GM20431 (cell line): ENCODE data around the gene DROSHA.
"Not testable (repeated sequence)": the region's sequence is repeated elsewhere in the genome, so short reads cannot be mapped to it uniquely, and the experiment has no call there.

Source experiments
- in situ Hi-C: fragments of 300-500 bp; cut with MseI, MboI; formaldehyde crosslinking; loops from one replicate; pipeline ENCODE4 v1.15.0; 2020; ENCODE audit warnings: low sequenced_read_pairs; ENCODE audit not compliant: unreplicated experiment

DROSHA gene, protein sequence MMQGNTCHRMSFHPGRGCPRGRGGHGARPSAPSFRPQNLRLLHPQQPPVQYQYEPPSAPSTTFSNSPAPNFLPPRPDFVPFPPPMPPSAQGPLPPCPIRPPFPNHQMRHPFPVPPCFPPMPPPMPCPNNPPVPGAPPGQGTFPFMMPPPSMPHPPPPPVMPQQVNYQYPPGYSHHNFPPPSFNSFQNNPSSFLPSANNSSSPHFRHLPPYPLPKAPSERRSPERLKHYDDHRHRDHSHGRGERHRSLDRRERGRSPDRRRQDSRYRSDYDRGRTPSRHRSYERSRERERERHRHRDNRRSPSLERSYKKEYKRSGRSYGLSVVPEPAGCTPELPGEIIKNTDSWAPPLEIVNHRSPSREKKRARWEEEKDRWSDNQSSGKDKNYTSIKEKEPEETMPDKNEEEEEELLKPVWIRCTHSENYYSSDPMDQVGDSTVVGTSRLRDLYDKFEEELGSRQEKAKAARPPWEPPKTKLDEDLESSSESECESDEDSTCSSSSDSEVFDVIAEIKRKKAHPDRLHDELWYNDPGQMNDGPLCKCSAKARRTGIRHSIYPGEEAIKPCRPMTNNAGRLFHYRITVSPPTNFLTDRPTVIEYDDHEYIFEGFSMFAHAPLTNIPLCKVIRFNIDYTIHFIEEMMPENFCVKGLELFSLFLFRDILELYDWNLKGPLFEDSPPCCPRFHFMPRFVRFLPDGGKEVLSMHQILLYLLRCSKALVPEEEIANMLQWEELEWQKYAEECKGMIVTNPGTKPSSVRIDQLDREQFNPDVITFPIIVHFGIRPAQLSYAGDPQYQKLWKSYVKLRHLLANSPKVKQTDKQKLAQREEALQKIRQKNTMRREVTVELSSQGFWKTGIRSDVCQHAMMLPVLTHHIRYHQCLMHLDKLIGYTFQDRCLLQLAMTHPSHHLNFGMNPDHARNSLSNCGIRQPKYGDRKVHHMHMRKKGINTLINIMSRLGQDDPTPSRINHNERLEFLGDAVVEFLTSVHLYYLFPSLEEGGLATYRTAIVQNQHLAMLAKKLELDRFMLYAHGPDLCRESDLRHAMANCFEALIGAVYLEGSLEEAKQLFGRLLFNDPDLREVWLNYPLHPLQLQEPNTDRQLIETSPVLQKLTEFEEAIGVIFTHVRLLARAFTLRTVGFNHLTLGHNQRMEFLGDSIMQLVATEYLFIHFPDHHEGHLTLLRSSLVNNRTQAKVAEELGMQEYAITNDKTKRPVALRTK (N-terminal part only)

DNA sequence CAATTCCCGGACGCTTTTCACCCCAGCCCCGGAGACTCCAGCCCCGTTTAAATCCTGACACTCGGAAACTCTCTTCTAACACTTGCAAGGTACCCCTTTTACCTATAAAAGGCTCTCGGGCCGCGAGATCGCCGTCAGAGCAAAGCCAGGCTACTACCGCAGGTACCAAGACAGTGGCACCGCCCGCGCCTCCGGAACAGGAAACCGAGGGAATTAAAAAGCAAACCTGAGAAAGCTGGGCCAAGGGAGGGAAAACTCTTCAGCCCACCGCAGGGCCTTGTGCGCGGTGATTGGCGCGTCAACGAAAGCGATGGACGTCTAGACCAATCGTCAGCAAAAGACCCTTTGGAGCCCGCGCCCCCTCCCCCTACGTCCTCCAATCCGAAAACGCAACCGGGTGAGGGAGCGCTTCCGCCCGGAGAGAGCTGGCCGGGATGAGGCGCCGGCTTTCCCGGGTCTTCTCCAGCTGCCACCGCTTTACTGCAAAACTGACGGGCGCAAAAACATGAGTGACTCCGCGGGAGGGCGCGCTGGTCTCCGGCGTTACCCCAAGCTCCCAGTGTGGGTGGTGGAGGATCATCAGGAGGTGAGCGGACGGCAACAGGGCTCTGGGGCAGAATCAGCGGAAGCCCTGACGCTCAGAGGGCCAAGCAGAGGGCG, at the start of gene DROSHA, which contains the start of gene C5orf22:
Gene DROSHA, minus strand, starts transcription at position 206 of the 660 bp plus-strand sequence. CDS start 3,034 bp downstream, outside the sequence.
Gene C5orf22, plus strand, starts transcription at position 414 of the 660 bp plus-strand sequence. Its CDS starts 92 bp downstream, at position 506.
- in situ Hi-C loops: no loop called here

DNA sequence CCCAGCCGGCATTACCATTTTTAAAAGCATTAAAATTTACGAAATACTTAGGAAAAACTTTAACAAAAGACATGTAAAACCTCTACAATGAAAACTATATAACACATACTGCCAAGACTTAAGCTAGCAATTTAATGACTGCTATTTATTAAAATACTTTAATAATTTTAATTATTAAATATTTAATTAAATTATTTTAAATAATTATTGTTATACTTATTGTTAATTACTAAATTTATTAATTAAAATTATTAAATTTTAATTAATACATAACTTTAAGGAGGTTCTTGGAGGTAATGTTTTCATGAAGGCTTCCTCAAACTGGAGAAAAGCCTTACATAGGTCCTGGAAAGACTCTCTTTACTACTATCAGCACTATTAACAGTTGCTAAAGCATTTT, 47.7 kb upstream of the DROSHA start:
- in situ Hi-C loops: loop anchor here (25.0 kb wide), 2 partner anchors 233 to 508 kb away; no protein-coding TSS in a partner anchor

DNA sequence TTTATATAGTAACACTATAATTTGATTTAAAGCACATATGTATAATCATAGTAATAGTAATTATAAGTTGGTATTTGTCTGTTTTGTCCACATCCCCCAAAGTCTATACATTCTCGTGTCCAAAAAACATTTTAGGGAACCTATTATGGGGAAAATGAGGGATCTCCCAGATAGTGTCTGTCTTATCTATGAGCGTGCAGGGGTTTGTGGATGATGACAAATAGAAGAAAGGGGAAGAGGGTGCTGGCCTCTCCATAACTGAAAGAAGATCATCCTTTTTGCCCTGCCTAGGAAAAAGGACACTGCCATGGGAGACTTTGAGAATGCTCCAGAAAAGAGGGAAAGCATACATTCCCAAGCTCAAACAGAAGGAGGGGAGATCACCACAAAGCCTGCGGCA, 45.5 kb upstream of the DROSHA start:
- in situ Hi-C loops: loop anchor here (25.0 kb wide), 2 partner anchors 235 to 510 kb away; no protein-coding TSS in a partner anchor

DNA sequence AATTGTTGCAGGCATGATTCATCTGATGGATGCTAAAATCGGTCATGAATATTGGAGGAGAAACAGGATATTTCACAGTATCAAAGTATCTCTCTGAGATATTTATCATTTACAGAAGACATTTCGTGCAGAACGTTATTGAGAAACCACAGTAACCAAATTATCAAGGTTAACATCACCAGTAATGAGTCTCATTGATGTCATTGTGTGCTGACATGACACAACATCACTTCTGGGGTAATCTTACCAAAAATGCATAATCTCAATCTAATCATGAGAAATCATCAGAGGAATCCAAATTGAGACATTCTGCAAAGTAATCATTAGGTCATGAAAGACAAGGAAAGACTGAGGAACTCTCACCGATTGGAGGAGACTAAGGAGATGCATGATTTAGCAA, 42.9 kb upstream of the DROSHA start:
- in situ Hi-C loops: loop anchor here (25.0 kb wide), 2 partner anchors 238 to 513 kb away; no protein-coding TSS in a partner anchor

DNA sequence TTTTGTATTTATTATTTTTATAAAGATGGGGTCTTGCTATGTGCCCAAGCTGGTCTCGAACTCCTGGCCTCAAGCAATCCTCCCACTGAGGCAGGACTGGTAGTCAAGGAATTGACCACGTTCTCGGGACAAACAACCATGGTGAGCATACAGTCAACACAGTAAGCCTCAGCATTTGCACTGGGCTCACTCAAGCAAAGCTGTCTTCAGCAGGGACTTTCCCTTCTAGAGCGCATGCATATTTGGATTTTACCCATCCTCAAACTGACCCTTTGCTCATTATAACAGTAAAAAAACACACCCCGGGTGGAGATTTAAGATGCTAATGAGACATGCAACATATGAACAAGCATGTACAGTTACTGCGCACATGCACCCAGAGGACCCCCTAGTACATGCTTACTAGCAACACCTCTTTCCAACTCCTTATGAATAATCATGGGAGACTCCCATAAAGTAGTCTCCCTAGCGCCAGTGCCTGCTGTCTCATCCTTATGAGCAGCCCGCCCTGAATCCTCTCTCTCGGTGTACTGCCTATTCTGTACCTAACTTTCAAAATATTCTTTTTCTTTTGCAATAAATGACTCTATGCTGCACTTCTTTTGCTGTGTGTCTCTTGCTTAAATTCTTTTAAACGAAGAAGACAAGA, 41.7 kb upstream of the DROSHA start:
- in situ Hi-C loops: no loop called here

DNA sequence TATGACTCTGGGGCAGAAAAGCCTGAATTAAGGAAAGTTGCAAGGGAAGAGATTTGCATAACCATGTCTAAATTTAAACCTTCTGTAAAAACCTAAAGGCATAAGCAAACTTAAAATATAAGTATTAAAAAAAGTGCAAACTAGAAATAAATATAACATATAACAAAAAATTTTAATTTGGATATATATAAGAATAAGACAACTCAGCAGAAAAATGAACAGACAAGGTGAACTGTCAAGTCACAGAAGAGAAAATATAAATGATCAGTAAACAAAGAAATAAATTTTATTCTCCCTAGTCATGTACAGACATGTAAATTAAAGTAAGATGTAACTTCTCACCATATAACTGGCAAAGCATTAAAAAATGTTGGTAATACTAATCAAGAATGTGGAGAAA, 37.2 kb upstream of the DROSHA start:
- in situ Hi-C loops: no loop called here

DNA sequence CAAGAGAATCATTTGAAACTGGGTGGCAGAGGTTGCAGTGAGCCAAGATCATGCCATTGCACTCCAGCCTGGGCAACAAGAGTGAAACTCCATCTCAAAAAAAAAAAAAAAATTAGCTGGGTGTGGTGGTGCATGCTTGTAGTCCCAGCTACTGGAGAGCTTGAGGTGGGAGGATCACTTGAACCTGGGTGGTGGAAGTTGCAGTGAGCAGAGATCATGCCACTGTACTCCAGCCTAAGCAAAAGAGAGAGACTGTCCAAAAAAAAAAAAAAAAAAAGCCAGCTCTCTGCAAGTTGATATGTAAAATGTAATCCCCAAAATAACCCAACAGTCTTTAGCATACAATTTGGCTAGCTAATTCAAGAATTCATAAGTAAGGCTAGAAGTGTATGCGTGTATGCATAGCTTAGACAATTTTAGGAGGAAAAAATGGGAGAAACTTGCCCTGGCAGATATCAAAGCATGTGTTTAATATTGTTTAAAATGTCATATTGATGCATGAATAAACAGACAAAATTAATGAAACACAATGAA, 36.5 kb upstream of the DROSHA start:
- in situ Hi-C loops: no loop called here

DNA sequence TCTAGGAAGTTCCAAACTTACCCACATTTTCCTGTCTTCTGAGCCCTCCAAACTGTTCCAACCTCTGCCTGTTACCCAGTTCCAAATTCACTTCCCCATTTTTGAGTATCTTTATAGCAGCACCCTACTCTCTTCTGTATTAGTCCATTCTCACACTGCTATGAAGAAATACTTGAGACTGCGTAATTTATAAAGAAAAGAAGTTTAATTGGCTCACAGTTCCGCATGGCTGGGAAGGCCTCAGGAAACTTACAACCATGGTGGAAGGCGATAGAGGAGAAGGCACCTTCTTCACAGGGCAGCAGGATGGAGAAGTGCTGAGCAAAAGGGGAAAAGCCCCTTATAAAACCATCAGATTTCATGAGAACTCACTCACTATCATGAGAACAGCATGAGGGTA, 34.5 kb upstream of the DROSHA start:
- in situ Hi-C loops: not testable (repeated sequence)

DNA sequence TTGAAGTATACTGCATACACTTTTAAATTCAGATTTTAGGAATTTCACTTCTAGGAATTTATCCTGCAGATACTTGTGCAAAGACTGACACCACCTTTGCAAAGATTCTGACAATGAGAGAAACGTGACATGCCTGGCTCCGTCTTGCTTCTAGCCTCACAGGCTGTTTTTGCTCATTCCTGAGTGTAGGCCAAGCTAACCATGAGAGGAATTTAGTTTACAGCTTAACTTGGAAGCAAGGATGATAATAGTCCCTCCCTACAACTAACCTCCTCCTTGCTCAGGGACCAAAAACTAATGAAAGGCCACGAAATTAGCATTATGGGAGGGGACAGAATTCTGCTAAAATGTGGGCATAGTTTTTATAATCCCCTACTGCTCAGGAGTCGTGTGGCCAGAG, 31.3 kb upstream of the DROSHA start:
- in situ Hi-C loops: no loop called here

DNA sequence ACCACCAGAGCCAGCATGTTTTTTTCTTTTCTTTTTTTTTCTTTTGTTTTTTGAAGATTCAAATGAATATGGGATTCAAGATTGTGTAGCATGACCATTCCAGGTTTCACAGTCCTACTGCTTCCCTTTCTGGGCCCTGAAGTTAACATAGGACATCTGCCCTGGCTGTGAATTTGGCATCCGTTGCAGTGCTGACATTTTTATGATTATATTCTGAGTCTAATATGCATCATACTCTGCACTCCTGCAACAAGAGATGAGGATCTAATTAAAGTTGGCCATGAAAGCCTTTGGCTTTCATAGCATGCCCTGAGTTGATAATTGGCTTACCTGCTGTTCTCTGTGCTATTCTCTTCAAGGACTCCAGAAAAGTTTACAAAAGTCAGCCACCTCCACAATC, 30.1 kb upstream of the DROSHA start:
- in situ Hi-C loops: no loop called here

DNA sequence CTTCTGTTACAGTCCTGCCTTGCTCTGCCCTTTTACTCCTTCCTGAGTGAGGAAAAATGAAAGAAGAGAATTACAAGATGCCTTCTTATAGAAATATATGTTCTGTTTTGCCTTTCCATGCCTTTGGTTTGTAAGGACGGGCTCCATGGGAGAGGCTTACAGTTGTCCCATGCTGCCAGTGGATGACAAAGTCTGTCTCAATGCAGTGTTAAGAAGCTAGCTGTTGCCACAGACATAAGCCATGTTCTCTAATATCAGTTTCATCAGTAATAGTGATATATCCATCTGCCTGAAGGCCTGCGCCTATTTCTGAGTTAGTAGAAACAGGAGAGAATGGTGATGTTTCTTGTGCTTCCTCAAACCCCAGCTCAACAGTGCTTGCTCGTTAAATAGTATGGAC, 28.0 kb upstream of the DROSHA start:
- in situ Hi-C loops: no loop called here

DNA sequence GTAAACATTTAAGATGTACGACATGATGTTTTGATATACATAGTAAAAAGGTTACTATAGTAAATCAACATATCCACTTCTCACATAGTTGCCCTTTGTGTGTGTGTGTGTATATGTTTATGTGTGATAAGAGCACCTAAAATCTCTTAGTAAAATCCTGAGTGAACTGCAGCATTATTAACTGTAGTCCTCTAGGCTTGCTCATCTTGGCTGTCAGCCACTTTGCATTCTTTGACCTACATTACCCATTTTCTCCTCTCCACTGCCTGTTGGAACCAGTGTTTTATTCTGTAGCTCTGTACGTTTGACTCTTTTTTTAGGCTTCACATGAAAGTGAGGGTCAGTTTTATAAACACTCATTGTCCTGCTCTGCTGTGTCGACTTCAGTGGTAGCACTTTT, 24.6 kb upstream of the DROSHA start:
- in situ Hi-C loops: no loop called here

DNA sequence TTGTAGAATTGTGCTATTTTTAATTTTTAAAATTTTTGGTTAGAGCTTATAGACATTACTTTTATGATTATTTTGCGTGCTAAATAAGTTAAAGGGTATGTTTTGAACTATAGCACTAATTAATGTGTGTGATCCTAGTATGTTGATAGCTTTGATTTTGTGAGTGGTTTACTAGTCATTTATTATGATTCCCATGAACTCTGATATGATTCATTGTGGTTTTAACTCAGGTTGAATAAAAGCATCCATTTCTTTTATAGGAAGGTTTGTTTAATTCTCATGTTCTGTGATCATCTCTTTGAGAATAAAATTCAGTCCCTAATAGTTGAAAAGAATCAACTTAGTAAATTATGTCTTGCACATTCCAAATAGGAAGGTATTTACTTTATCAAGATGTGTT, 22.7 kb upstream of the DROSHA start:
- in situ Hi-C loops: no loop called here

DNA sequence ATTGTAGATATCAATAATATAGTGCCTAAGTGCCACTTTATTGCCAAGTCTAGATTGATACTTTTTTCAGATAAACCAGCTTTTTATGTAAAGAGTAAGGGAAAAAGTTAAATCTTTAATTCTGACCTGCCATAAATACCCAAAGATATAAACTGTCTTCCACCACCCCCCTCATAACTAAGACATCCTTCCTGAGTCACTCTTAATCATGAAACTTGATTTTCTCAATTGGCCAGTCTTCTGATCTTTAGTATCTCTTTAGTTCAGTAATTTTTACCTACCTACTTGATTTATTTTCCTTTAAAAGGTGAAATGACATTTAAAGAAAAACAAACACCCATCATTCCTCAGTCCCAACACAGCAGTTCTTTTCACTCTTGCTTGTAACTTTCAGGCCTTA, 22.0 kb upstream of the DROSHA start:
- in situ Hi-C loops: no loop called here

DNA sequence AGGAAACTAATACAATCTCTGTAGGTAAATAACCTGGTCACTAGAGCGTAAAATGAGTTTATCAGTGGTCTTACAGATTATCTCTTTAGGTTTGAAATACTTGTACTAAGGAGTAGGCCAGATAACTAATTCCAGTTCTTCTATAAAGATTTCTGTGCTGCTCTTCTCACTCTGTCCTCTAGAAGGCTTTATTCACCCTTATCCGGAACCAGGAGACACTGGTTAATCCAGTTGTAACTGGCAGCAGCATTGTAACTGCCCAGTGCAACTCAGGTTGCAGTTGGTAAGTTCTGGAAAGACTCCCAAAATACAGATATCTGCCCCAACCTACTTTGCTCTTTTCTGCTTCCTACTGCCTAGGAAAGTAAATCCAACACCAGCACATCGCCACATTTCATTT, 20.0 kb upstream of the DROSHA start:
- in situ Hi-C loops: no loop called here

DNA sequence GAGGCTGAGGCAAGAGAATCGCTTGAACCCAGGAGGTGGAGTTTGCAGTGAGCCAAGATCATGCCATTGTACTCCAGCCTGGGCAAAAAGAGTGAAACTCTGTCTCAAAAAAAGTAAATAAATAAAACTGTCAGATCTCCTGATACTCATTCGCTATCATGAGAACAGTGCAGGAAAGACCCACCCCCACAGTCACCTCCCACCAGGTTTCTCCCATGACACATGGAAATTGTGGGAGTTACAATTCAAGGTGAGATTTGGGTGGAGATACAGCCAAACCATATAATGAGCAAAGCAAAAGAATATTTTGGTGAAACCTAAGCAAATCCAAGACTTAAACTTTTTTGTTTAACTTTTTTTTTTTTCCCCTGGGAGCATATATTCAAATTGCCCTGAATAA, 17.2 kb upstream of the DROSHA start:
- in situ Hi-C loops: not testable (repeated sequence)

DNA sequence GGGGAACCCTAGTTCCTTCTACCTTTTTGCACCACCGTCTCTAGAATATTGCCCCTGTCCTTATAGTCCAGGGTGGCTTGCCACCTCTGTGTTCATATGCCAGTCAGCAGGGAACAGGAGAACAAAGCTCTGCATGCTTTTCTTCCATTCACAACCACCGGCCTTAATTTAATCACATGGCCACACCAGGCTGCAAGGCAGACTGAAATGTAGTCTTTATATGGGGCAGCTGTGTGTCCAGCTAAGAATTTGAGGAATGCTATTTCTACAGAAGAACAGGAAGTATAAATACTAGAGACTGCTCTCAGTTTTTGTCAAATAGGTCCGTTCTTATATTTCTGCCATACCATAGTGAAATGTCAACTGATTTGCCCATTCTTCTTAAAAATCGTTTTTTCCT, 6.0 kb upstream of the DROSHA start:
- in situ Hi-C loops: no loop called here

DNA sequence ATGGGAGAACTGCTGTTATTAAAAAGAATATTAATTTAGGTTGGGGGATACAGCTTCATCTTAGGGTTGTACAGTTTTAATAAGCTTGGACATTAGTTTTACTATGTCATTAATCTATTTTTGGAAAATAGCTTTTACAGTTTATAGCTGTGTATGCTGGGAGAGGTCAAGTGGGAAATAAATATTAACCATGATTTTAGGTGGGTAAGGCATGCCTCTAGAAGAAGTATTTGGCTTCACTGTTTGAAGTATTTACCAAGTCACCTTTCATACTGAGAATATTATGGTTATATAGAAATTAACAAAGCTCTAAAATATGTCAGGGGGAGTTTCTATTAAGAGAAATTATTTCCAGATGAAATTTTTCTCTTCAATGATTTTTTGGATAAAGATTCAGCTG, 5.5 kb upstream of the DROSHA start:
- in situ Hi-C loops: no loop called here

DNA sequence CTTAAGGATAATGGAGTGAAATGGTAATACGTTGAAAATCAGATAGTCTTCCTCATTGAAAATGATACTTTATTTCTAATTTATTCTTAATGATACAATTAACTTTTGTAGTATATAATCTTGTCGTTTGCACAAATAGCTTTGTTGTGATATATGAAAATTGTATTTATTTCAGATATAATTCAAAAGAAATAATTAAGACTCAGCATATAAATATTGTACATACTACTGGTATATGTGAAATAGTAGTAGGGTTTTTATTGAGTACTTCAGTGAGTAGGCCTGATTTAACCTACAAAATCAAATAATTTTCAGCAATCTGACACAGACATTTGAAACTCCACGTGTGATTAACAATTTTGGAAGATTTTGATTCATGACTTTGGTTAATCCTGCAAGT, 5.0 kb upstream of the DROSHA start:
- in situ Hi-C loops: no loop called here
